Vagina (tissue), 2 donors: ENCODE results near the gene UROC1. TPM values are rescaled to one million over a fixed set of nuclear protein-coding genes. Genes with fewer than 3 reads are reported as not detected.

Experiments used
- DNase-seq, 2 donors: peaks; one replicate each; pipeline ENCODE4 v3.0.0-alpha.2; 2017; ENCODE audit errors: extremely low spot score in 2 of 2
- H3K27ac ChIP-seq: fragments of 200-600 bp; sonication (generic); one replicate; pipeline ENCODE4 v1.5.1; 2019
- H3K27me3 ChIP-seq: fragments of 200-600 bp; sonication (generic); one replicate; pipeline ENCODE4 v1.5.1; 2019
- H3K36me3 ChIP-seq, 2 donors: fragments of 200-600 bp; sonication (generic); one replicate each; pipeline ENCODE4 v1.5.1; 2017 to 2019
- H3K4me1 ChIP-seq: fragments of 200-600 bp; sonication (generic); one replicate; pipeline ENCODE4 v1.5.1; 2019
- H3K4me3 ChIP-seq, 2 donors: fragments of 200-600 bp; sonication (generic); 1 replicate in 1 of 2; 2 replicates in 1 of 2; pipeline ENCODE4 v1.5.1; 2016 to 2019
- H3K9me3 ChIP-seq: fragments of 200-600 bp; sonication (generic); one replicate; pipeline ENCODE4 v1.5.1; 2019
- CTCF ChIP-seq, 3 experiments: fragments of 450-650 bp in 2 of 3; fragments of 200-600 bp in 1 of 3; sonication (generic) in 1 of 3; IDR thresholded peaks; one replicate each; pipeline ENCODE4 v1.5.1; 2017 to 2019; ENCODE audit warnings: antibody characterized with exemption in 3 of 3, mild to moderate bottlenecking in 2 of 3, moderate library complexity in 2 of 3
- POLR2A ChIP-seq, 2 donors: fragments of 450-650 bp; IDR thresholded peaks; one replicate each; pipeline ENCODE4 v1.6.1; 2017; ENCODE audit warnings: antibody characterized with exemption in 2 of 2, mild to moderate bottlenecking in 2 of 2, moderate library complexity in 2 of 2
- POLR2AphosphoS5 ChIP-seq, 2 donors: sonication (generic); formaldehyde crosslinking; IDR thresholded peaks; one replicate each; pipeline ENCODE4 v1.9.0; 2017; ENCODE audit warnings: antibody characterized with exemption in 2 of 2, mild to moderate bottlenecking in 2 of 2, low read depth in 1 of 2; ENCODE audit not compliant: insufficient read depth in 1 of 2
- intact Hi-C: fragments of 100-400 bp; cut with DNase I; formaldehyde crosslinking; loops from one replicate; pipeline ENCODE4 v1.15.1; 2023
- total RNA-seq: library from RNA; depleted of rRNA; stranded (reverse); fragments of >200 nt; gene quantifications from one replicate; pipeline ENCODE4 v1.2.3, GENCODE V29; 2016

UROC1 gene
- total RNA-seq, 1 donor from 2014 or later: not detected

DNA sequence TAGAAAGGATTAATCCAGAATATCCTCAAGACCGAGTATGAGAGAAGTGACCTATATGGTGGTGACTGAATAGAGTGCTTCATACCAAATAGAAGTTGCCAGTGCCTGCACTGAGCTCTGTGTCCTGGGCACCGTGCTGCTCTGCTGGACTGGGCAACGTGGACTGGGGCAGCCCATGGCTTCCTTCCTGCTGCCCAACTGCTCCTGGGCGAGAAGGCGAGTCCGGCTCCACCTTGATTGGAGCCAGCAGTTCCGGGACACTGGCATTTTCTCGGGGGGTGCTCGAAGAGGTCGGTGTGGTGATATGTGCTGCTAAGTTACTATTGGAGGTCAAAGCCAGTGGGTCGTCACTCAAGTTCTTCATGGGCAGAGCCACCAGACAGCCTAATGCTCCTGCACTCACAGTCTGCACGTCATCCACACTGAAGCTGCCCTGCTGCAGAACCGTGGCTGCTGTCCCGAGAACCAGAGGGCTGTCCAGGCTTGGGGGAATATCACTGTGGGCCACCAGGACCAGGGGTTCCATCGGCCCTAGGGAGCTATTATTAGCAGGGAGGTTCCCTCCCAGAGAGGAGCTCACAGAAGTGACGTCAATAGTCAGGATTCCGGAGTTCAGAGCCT, 56.0 kb downstream of the UROC1 start:
- no peak for TF ChIP-seq CTCF (IDR thresholded peaks at IDR 0.05)
- no peak for TF ChIP-seq POLR2AphosphoS5 (IDR thresholded peaks at IDR 0.05; ENCODE audit: insufficient read depth in 1 of 2, low read depth in 1 of 2)
- TF ChIP-seq POLR2A (IDR thresholded peaks at IDR 0.05): no peak
- DNase-seq: no peak
- H3K36me3 ChIP-seq: peaks cover 0 to 93% of the 10 kb centered on the region in 2 donors

GRCh38 chr3:126460381-126460780, 57.2 kb downstream of the UROC1 start:
- Histone ChIP-seq H3K4me3 (no peak overlapping the region), H3K9me3 (no peaks in the 10 kb centered on the region), H3K27me3 (no peaks in the 10 kb centered on the region), H3K36me3 (peaks cover 0 to 83% of the 10 kb centered on the region in 2 donors), H3K27ac (no peak overlapping the region), H3K4me1 (no peaks in the 10 kb centered on the region)
- no peak for DNase-seq
- TF ChIP-seq POLR2A (IDR thresholded peaks at IDR 0.05): no peak
- no peak for TF ChIP-seq CTCF (IDR thresholded peaks at IDR 0.05)
- no peak for TF ChIP-seq POLR2AphosphoS5 (IDR thresholded peaks at IDR 0.05; ENCODE audit: insufficient read depth in 1 of 2, low read depth in 1 of 2)
- intact Hi-C loops: no loop called here

More for the DNA sequence above, 56.0 kb downstream of the UROC1 start:
- no peak overlapping the region for H3K4me3 ChIP-seq
- no peaks in the 10 kb centered on the region for H3K27me3 ChIP-seq
- H3K9me3 ChIP-seq: no peaks in the 10 kb centered on the region
- H3K27ac ChIP-seq: no peak overlapping the region
- intact Hi-C loops: no loop called here
- H3K4me1 ChIP-seq: no peaks in the 10 kb centered on the region

- H3K27me3 ChIP-seq: no peaks in the 10 kb centered on the region
- no peaks in the 10 kb centered on the region for H3K4me1 ChIP-seq
- no peak overlapping the region for H3K27ac ChIP-seq
- peaks cover 0 to 76% of the 10 kb centered on the region in 2 donors for H3K36me3 ChIP-seq
- H3K9me3 ChIP-seq: no peaks in the 10 kb centered on the region
- TF ChIP-seq POLR2AphosphoS5 (IDR thresholded peaks at IDR 0.05; ENCODE audit: insufficient read depth in 1 of 2, low read depth in 1 of 2) (no peak), CTCF (IDR thresholded peaks at IDR 0.05) (no peak), POLR2A (IDR thresholded peaks at IDR 0.05) (no peak)
- no peak for DNase-seq
- intact Hi-C loops: no loop called here
- H3K4me3 ChIP-seq: no peak overlapping the region
These were observed 57.8 kb downstream of the UROC1 start for GRCh38 chr3:126459763-126460127.

DNA sequence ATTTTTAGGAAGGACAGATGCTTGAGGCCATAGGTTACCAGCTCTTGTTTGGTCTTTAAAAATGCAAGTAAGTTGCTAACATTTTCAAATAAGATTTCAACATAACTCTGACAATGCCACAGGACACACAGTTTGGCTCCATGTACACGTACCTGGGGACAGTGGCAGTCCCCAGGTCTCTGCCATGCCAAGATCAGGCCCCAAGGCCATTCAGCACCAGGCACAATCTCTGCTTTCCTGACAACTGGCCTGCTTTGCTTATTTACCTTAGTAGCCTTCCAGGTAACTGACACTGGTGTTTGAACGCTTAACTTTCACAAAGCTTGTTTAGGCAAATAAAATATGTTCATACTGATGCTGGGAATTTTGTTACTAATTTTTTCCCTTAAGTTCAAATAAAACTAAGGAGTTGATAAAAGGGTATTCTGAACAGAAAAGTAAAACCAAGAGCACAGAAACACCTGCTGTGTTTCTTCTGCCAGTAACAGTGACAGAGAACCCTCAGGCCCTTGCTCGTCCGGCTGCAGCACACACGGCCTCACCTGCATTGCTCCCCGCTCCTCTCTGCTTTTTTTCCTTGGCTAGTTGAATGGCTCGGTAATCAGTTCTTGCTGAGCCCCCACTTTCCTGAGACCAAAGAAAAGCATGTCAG, 58.3 kb downstream of the UROC1 start:
- Histone ChIP-seq H3K9me3 (no peaks in the 10 kb centered on the region), H3K4me1 (no peaks in the 10 kb centered on the region), H3K4me3 (no peak overlapping the region), H3K27ac (no peak overlapping the region), H3K36me3 (peaks cover 0 to 71% of the 10 kb centered on the region in 2 donors), H3K27me3 (no peaks in the 10 kb centered on the region)
- no peak for DNase-seq
- TF ChIP-seq POLR2AphosphoS5 (IDR thresholded peaks at IDR 0.05; ENCODE audit: insufficient read depth in 1 of 2, low read depth in 1 of 2): no peak
- no peak for TF ChIP-seq CTCF (IDR thresholded peaks at IDR 0.05)
- intact Hi-C loops: no loop called here

DNA sequence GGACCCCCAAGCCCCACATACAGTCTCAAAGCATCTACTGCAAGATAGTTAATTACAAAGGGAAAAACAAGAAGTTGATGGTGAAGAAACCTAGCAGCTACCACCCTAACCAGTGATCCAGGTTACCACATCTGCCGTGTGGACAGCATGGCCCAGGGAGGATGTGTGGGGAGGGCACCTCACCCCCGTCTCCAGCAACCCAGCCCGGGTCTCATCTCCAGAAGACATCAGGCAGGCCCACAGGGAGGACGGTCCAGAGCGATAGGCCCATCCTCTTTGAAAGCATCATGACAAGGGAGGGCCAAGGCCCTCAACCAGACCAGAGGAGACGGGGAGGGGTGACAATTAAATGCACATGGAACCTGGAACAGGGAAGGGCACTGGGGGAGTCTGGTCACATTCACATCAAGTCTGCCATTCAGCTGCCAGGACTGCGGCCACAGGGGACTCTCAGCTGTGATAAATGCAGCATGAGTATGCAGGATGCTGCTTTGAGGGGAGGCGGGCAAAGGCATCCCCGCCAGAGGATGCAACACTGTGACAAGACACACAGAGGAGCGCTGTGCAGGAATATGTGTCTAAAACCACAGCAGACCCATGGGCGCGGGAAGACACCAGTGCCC, 60.7 kb downstream of the UROC1 start:
- peaks cover 0 to 58% of the 10 kb centered on the region in 2 donors for H3K36me3 ChIP-seq
- intact Hi-C loops: no loop called here
- TF ChIP-seq POLR2AphosphoS5 (IDR thresholded peaks at IDR 0.05; ENCODE audit: insufficient read depth in 1 of 2, low read depth in 1 of 2) (no peak), POLR2A (IDR thresholded peaks at IDR 0.05) (no peak), CTCF (IDR thresholded peaks at IDR 0.05) (no peak)
- H3K27ac ChIP-seq: no peak overlapping the region
- no peak overlapping the region for H3K4me3 ChIP-seq
- H3K4me1 ChIP-seq: no peaks in the 10 kb centered on the region
- DNase-seq: no peak
- H3K9me3 ChIP-seq: no peaks in the 10 kb centered on the region
- H3K27me3 ChIP-seq: no peaks in the 10 kb centered on the region
